Measurements from ENCODE around the gene SNRNP40.
"Not testable (repeated sequence)": the region's sequence is repeated elsewhere in the genome, so short reads cannot be mapped to it uniquely, and the experiment has no call there.

Gene SNRNP40

DNA sequence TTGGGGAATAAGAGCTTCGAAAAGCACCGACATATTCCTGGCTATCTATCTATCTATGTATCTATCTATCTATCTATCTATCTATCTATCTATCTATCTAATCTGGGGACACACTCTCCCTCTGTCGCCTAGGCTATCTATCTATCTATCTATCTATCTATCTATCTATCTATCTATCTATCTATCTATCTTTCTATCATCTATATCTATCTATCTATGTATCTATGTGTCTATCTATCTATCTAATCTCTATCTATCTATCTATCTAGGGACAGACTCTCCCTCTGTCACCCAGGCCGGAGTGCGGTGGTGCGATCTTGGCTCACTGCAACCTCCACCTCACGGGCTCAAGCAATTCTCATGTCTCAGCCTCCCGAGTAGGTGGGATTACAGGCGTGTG is 14.2 kb downstream of the SNRNP40 start:
- DNase-seq (ENCODE audit: low read depth in 2 of 2), result not testable (repeated sequence)

DNA sequence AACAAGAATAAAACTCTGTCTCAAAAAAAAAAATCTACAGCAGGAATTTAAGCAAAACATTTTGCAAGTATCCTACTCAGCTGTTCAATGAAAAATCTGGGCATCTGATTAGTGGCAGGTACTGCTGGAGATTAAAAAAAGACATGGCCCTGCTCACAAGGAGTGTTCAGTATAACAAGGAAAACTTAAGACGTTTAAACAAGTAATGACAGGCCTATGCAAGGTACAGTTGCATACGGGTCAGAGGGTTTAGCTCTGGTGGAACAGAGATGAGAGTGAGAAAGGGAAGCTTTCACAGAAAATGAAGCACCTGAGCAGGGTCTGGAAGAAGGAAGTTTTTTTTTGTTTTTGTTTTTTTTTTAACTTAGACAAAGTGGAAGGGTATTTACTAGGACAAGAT is 23.0 kb downstream of the SNRNP40 start:
- DNase-seq (ENCODE audit: low read depth in 2 of 2), result no peak

DNA sequence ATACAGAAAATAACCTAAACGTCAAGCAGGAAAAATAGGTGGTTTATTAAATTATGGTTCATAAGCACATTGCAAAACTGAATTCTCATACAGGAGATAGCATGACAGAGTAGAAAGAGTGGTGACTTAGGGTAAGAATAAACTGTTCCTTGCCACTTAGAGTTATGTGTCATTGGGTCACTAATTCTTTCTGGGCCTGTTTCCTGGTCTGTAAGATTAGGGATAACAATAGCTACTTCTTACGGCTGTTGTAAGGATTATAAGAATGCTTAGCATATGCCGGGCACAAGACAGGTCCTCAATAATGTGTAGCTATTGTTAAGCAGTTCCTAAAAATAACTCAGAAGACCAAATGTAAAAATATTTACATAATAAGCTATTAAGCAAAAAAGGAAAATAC is 24.2 kb downstream of the SNRNP40 start:
- DNase-seq (ENCODE audit: low read depth in 2 of 2), result no peak

DNA sequence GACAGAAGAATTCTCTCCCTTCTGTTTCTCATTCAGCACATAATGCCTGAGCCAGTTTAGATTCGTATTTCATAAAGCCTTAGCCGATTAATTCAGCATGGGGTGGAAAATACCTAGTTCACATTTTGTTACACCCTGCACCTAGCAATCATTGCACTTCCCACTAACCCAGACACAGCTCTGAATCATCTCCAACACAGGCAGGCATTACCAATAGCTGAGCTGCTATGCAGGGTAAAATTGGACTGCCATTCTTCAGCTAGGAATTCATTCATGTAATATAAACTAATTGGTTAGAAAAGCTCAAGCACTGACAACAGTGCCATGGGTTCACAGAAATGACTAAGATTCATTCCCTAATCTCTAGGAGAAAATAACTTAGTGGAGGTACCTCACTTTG is 30.0 kb downstream of the SNRNP40 start:
- DNase-seq (ENCODE audit: low read depth in 2 of 2), result no peak

DNA sequence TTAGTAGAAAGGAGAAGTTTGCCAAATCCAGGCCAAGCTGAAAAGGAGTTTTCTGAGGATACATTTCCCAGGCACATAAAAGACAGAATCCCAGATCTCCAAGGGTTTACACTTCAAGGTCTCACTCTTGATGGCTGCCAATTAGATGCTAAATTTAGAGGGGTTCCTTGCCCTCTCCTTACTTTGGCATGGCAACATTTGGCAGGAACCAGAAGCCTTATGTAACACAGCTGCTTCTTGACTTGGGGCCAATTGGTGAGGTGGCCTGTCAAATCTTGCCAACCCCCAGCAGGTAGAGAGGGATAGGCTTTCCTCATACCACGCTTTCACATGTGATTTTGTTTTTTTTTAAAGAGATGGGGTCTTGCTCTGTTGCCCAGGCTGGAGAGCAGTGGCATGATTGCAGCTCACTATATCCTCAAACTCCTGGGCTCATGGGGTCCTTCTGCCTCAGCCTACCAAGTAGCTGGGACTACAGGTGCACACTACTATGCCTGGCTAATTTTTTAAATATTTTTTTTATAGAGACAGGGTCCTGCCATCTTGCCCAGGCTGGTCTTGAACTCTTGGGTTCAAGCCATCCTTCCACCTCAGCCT is 31.7 kb downstream of the SNRNP40 start:
- no peak for DNase-seq (ENCODE audit: low read depth in 2 of 2)

DNA sequence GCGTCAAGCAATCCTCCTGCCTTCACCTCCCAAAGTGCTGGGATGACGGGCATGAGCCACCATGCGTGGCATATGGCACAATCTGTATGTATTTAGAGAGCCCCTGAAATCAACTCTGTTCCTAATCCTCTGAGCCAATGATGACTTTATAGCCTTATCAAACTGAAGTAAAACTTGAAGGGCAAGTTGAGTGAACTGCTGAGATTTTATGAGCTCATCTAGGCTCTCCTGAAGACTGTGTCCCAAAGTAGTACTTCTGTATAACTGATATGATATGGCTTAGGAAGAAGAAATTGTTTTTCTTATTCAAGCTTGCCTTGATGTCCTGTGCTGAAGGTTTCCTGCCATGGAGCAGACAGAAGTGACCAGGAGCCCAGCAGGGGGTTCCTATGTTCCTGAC is 33.2 kb downstream of the SNRNP40 start:
- DNase-seq (ENCODE audit: low read depth in 2 of 2), result no peak

DNA sequence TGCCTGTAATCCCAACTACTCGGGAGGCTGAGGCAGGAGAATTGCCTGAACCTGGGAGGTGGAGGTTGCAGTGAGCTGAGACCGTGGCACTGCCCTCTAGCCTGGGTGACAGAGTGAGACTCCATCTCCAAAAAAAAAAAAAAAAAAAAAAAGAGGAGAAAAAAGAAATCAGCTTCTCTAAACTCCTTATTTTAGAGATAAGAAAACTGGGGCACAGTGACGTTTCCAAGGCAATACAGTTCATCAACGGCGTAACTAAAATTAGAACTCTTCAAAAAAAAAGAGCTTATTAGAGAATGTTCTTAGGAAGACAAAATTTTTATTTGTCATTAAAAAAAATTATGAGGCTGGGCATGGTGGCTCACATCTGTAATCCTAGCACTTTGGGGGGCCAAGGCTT is 34.2 kb downstream of the SNRNP40 start:
- not testable (repeated sequence) for DNase-seq (ENCODE audit: low read depth in 2 of 2)

DNA sequence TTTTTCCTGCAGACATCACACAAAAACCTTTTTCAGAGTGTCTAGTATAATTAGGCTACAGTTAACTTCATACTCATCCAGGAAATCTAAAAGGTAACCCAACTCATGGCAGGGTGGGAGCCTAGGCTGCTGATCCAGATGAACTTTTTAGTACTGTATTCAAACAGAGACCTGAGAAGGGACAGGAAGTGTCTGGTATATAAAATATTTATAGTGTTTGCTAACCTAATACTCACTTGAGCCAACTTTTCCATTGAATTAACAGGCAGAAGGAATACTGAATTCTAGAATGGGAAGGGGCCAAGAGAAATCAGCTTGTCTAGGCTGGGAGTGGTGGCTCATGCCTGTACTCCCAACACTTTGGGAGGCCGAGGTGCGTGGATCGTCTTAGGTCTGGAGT is 34.7 kb downstream of the SNRNP40 start:
- DNase-seq (ENCODE audit: low read depth in 2 of 2), result no peak

DNA sequence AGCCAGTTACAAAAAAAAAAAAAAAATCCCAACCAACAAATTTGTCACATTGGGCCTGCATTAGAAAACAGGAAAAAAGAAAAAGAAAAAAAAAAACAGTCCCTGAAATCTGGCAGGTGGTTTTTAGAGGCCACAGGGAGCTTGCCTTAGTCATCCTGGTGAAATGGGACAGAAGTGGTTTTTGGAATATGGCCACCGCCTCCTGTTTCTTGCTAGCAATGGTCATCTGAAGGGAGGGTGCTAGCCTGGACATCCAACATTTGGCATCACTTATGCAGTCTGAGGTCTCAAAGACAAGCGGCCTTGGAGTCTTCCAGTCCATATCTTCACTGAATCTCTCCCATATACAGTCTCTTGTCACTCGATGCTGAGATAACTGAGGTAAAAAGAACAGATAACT is 36.8 kb downstream of the SNRNP40 start:
- no peak for DNase-seq (ENCODE audit: low read depth in 2 of 2)

DNA sequence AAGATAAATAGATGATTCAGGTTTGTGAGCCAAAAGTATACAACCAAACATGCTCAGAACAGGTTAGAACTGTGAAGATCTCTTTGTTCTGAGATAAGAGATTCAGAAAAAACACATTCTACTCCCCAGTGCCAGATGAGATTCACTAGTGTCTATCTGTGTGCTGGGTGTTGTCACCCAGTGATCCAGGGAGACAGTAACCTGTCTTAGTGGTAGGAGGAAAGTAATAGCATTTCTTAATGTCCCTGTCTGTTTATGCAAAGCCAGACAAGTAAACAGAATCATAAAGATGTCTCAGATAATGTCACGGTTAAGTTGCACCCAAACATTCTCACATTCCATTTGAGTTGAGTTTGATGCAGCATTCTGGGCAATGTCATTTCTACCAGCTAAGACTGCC is 38.0 kb downstream of the SNRNP40 start:
- no peak for DNase-seq (ENCODE audit: low read depth in 2 of 2)

DNA sequence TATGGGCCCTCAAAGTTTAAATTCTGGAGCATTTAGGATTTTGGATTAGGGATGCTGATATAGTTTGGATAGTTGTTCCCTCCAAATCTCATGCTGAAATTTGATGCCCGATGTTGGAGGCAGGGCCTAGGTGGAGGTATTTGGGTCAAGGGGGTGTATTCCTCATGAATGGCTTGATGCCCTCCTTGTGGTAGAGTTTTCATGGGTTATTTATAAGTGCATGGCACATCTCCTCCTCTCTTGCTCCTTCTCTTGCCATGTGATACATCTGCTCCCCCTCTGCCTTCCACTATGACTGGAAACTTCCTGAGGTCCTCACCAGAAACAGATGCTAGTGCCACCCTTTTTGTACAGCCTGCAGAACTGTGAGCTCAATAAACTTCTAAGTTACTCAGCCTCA is 39.4 kb downstream of the SNRNP40 start:
- no peak for DNase-seq (ENCODE audit: low read depth in 2 of 2)

DNA sequence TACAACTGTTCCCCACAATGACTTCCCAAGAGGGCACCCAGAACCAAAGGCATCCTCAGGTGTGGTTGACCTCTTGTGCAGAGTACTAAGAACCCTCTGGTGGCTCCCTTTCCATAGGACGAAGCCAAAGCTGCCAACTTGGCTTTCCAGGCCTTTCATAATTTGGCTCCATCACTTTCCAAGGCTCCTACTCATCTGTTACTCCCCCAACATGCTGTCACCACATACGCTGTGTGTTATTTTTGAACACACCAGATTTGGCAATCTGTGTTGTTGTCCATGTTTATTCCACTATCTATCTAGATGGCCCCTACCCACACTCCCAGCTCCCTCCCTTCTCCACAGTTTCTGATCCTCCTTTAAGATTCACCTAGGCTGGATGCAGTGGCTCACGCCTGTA is 46.7 kb downstream of the SNRNP40 start:
- DNase-seq (ENCODE audit: low read depth in 2 of 2), result no peak

DNA sequence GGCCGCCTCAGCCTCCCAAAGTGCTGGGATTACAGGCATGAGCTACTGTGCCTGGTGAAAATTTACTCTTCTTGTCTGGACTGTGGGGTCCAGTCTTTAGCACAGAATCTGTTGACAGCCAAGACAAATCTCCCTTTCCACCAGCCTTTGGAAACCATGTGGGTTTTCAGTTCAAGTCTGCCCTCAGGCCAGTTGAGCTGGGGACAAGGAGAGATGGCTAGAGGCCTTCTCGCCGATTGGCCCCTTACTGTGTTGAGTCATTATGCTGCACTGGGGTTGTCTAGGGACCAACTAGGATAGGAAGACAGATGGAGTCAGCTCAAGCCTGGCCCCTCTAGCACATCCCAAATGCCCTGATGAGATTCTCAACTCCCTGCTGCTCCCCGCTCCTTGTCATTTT is 48.3 kb downstream of the SNRNP40 start:
- DNase-seq (ENCODE audit: low read depth in 2 of 2), result no peak

DNA sequence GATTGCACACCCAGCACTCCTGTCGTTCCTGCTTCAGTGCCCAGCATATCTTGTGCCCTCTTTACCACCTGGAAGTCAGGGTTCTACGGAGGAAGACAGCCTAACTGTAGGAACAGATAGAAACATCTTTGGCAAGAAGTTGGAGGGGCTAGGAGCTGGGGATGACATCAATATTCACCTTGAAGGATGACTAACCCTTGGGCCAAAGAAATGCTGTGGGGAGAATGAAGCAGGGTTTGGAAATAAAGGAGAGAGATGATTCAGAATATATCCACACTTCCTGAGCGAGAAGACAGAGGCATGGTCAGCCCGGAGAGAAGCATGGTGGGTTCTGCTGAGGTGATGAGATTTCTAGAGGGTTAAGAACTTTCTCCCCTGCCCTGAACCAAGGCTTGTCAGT is 52.3 kb downstream of the SNRNP40 start:
- no peak for DNase-seq (ENCODE audit: low read depth in 2 of 2)

DNA sequence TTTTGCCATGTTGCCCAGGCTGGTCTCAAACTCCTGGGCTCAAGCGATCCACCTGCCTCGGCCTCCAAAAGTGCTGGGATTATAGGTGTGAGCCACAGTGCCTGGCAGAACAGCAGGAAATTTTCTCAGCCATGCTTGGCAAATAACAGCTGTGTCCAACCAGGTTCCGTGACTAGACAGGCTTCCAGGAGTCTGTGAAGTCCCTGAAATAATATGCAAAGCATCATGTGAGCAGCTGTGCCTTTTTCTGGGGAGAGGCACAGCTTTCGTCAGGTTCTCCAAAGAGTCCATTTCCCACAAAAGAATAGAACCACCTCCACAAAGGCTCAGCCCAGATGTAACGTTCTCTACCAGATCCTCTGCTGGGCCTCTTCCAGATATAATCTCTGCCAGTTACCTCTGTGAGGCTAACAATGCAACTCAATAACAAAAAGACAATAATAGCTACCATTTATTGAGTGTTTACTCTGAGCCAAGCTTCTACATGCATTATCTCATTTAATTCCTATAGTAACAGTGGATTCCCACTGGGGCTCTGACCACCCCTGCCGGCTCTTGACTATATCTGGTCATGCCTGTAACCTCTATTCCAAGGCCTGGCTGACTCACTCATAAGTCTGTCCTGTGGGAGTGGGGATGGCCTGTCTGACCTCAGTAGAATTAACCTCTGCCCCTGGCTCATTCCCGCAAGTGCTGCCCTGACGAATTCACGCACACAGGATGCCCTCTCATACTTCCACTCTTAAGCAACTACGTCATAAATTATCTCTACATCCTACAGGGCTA is 52.9 kb downstream of the SNRNP40 start:
- no peak for DNase-seq (ENCODE audit: low read depth in 2 of 2)

DNA sequence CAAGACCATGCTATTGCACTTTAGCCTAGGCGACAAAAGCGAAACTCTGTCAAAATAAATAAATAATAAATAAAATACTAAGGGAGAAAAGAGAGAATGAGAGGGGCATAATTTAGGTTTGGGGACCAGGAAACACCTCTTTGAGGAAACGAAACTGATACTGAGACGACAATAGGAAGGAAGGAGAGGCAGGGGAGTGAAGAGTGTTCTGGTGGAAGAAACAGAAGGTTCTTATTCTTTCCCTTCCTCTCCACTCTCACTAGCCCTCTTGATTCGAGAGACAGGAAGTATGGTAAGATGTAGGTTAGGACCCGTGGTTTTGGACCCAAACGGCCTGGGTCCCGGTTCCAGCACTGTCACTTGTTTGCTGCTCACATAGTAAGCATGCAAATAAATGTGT is 55.3 kb downstream of the SNRNP40 start:
- DNase-seq (ENCODE audit: low read depth in 2 of 2), result no peak

DNA sequence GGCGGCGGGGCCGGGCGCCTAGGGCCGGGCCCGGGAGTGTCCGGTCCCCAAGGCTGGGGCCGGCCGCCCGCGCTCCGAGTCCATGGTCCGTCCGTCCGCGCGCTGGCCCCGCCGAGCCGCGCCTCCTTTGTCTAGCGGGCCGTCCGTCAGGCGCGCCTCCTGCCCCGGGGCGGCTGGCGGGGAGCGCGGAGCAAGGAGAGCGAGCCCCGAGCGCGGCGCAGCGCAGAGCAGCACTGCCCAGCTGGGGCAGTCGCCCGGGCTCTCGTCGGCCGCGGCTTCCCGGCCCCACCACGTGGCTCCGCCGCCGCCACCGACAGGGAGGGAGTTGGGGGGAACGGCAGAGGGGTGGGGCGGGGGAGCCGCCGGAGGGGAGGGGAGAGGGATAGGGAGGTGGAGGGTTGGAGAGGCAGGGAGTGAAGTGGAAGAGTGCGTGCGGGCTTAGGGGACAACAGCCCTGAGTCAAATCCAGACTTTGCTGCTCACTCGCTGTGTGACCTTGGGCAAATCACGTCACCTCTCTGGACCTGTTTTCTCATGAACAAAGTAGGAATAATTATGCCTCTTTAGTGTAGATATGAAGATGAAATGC is 56.8 kb downstream of the SNRNP40 start, which contains the start of gene NKAIN1:
Gene NKAIN1, minus strand, starts transcription at position 235 of the 589 bp plus-strand sequence. CDS start 340 bp downstream, outside the sequence.
- DNase-seq (ENCODE audit: low read depth in 2 of 2), result no peak

DNA sequence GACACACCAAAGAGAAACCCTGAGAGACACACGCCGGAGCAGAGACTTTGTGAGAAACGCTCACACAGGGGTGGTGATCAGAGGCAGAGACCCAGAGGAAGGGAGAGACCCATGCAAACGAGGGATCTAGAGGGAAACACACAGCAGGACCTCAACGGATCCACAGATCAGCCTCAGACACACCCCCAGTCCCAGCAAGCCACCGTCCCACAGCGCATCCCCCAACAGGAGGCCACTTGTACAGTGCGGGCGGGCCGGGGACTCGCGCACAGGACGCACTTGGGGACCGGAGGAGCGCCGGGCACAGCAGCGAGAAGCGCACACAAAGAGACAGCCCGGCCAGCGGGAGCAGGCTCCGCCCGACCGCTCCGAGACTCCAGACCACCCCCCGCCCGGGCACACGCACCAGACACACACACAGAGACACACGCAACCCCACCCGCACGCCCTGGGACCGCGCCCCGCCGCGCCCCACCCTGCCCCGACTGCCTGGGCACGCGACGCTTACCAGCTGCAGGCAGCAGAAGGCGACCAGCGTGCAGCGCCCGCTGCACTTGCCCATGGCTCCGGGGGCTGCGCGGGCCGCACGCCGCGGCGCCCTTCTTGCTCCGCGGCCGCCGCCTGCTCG is 57.5 kb downstream of the SNRNP40 start:
- DNase-seq (ENCODE audit: low read depth in 2 of 2), result no peak

DNA sequence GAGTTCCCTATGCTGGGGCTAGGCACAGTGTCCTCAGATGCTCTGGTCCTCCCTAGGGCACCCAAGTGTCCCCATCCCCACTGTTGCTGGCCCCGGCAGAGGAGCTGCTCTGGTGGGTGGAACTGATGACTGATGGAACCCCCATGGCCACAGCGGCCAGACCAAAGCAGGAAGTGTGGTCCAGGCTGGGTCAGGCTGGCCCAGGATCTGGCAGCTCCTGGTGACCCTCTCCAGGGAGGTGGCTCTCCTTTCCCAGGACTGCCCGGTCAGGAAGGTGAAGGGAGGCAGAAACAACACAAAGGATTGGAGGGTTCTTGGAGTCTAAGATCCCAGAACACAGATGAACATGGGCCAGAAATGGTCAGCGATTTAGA is 58.0 kb downstream of the SNRNP40 start:
- DNase-seq (ENCODE audit: low read depth in 2 of 2), result no peak

DNA sequence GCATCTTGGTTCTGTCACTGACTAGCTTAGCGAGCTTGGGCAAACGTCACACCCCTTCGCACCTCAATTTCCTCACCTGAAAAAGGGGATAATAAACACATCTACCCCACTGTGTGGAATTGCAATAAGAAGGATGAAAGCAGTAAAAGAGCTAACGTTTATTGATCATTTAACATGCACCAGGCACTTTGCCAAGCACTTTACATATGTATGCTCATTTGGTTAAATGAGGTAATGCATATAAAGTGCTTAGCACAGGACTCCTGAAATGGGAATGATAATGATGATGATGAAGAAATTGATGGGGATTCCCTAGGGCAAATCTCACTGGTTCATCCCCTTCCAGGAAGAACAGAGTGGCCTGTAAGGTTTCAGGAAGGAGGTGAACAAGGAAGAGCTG is 61.7 kb downstream of the SNRNP40 start:
- DNase-seq (ENCODE audit: low read depth in 2 of 2), result no peak

DNA sequence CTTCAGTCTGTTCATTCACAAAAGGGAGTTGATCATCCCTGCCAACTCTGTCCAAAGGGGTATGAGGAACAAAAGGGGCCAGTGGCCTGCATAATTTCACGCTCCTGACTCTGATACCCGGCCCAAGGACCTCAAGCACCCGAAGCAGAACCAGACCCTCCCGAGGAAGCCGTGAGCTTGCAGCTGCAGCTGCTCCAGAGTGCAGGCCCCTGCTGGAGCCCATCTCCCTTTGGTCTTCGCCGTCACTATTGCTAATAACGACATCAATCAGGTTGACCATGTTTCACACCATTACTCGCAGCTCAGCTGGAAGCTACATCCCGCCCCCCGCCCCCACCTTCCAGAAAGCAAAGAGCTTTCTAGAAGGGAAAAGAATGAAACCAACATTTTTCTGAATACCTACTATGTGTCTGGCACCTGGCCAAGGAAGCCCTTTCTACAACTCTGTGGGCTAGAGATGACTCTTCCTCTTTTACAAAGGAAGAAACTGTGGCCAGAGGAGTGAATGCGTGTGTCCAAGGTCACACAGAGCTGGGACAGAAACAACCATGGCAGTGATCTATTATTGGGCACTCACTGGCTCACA is 62.4 kb downstream of the SNRNP40 start:
- no peak for DNase-seq (ENCODE audit: low read depth in 2 of 2)

DNA sequence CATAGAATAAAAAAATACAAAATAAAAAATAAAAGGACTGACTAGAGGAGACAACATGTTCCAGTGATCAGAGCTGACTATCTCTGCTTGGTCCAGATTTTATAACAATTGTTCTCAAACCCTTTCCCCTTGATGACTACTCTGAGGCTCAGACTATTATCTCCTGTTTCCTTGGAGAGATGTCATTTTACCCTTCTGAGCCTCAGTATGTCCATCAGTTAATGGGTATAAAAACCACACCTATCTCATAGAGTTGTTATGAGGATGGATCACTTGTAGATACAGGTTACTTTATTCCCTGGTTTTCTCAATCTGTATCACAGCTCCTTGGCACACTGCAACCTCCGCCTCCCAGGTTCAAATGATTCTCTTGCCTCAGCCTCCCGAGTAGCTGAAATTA is 63.9 kb downstream of the SNRNP40 start:
- DNase-seq (ENCODE audit: low read depth in 2 of 2), result no peak
